ENCODE results near the gene SPANXN5. TPM values are rescaled to one million over a fixed set of nuclear protein-coding genes. Genes with fewer than 3 reads are reported as not detected.

The SPANXN5 gene
- total RNA-seq (2014; rRNA removed; shearing (Covaris generic)), result not detected in 2 replicates

GRCh38 chrX:52797327-52797726 is at the start of gene SPANXN5:
SPANXN5 (minus strand) TSS chrX:52797427; CDS start chrX:52797348, 79 bp downstream.

GRCh38 chrX:52811065-52811625 is 13.9 kb upstream of the SPANXN5 start, which contains the start of gene XAGE5:
XAGE5 (plus strand) TSS chrX:52811287; CDS start chrX:52812567, 1,280 bp downstream.

GRCh38 chrX:52750952-52751351 is 46.3 kb downstream of the SPANXN5 start, which contains the start of gene SSX2B:
SSX2B (plus strand) TSS chrX:52751252; CDS start chrX:52752681, 1,429 bp downstream.

Small RNA genes lying within 50 kb of the gene (small RNA-seq; reads per million reads assigned to genes)
- gene AC244505.6 (not detected), gene AC244505.7 (not detected)

Other genes with a start within 250 kb of the SPANXN5 start
- not detected in 2 replicates for gene SSX7, start 142.5 kb downstream of the SPANXN5 start, total RNA-seq (2014; rRNA removed; shearing (Covaris generic))
- 0.72 and 4.5 TPM in 2 replicates for gene SSX2, start 90.2 kb downstream of the SPANXN5 start, total RNA-seq (2014; rRNA removed; shearing (Covaris generic))
- 24.9 and 31.2 TPM in 2 replicates for gene SSX2B, start 46.2 kb downstream of the SPANXN5 start, total RNA-seq (2014; rRNA removed; shearing (Covaris generic))
- gene XAGE5, start 13.9 kb upstream of the SPANXN5 start, total RNA-seq (2014; rRNA removed; shearing (Covaris generic)), result not detected in 2 replicates
- not detected in 2 replicates for gene XAGE3, start 70.7 kb upstream of the SPANXN5 start, total RNA-seq (2014; rRNA removed; shearing (Covaris generic))
- 39.3 and 51.9 TPM in 2 replicates for gene FAM156B, start 99.9 kb upstream of the SPANXN5 start, total RNA-seq (2014; rRNA removed; shearing (Covaris generic))
- 7.5 and 16.4 TPM in 2 replicates for gene FAM156A, start 161.1 kb upstream of the SPANXN5 start, total RNA-seq (2014; rRNA removed; shearing (Covaris generic))